Measurements from ENCODE around the gene CCL4.

Gene CCL4

GRCh38 chr17:36127911-36128310 lies 24.3 kb downstream of the CCL4 start:
- ChIA-PET CTCF (no interaction called here), POLR2A (ENCODE audit: low non-redundant PET) (no interaction called here)
- DNase-seq (ENCODE audit: low spot score), result no peak
- no peak overlapping the region for H3K27ac ChIP-seq
- TF ChIP-seq CTCF (conservative IDR thresholded peaks at IDR 0.05; ENCODE audit: low read depth), result no peak

- ChIA-PET CTCF (no interaction called here), POLR2A (ENCODE audit: low non-redundant PET) (no interaction called here)
- no peak for TF ChIP-seq CTCF (conservative IDR thresholded peaks at IDR 0.05; ENCODE audit: low read depth)
- no peak overlapping the region for H3K27ac ChIP-seq
- no peak for DNase-seq (ENCODE audit: low spot score)
These were observed 24.9 kb downstream of the CCL4 start for GRCh38 chr17:36128411-36128978.

GRCh38 chr17:36129616-36130015 lies 26.0 kb downstream of the CCL4 start:
- CTCF ChIA-PET, result no interaction called here

GRCh38 chr17:36130346-36130745 lies 26.7 kb downstream of the CCL4 start:
- ChIA-PET CTCF (interaction anchor here (0.8 to 1.0 kb wide), 2 partner anchors 19 to 161 kb away, joined by 3 to 4 read pairs; no protein-coding TSS in a partner anchor), POLR2A (ENCODE audit: low non-redundant PET) (no interaction called here)
- DNase-seq (ENCODE audit: low spot score), result no peak
- TF ChIP-seq CTCF (conservative IDR thresholded peaks at IDR 0.05; ENCODE audit: low read depth), result no peak
- no peak overlapping the region for H3K27ac ChIP-seq

More at GRCh38 chr17:36129616-36130015, 26.0 kb downstream of the CCL4 start:
- DNase-seq (ENCODE audit: low spot score), result no peak
- POLR2A ChIA-PET (ENCODE audit: low non-redundant PET), result interaction anchor here (0.6 kb wide), 1 partner anchor 410 kb away, joined by 3 read pairs; no protein-coding TSS in a partner anchor
- H3K27ac ChIP-seq, result no peak overlapping the region
- no peak for TF ChIP-seq CTCF (conservative IDR thresholded peaks at IDR 0.05; ENCODE audit: low read depth)

- no peak overlapping the region for H3K27ac ChIP-seq
- TF ChIP-seq CTCF (conservative IDR thresholded peaks at IDR 0.05; ENCODE audit: low read depth), result no peak
- no peak for DNase-seq (ENCODE audit: low spot score)
- POLR2A ChIA-PET (ENCODE audit: low non-redundant PET), result no interaction called here
- CTCF ChIA-PET, result interaction anchor here (1.0 kb wide), 1 partner anchor 18 kb away, joined by 3 read pairs; no protein-coding TSS in a partner anchor
These were observed 27.8 kb downstream of the CCL4 start for GRCh38 chr17:36131421-36131820.

- ChIA-PET POLR2A (ENCODE audit: low non-redundant PET) (no interaction called here), CTCF (interaction anchor here (0.5 kb wide), 1 partner anchor 110 kb away, joined by 3 read pairs; no protein-coding TSS in a partner anchor)
- no peak for TF ChIP-seq CTCF (conservative IDR thresholded peaks at IDR 0.05; ENCODE audit: low read depth)
- DNase-seq (ENCODE audit: low spot score), result no peak
- no peak overlapping the region for H3K27ac ChIP-seq
These were observed 28.3 kb downstream of the CCL4 start for GRCh38 chr17:36131931-36132330.

Measured in RWPE1 (cell line).